ENCODE data around the gene HSFX4.
"Not testable (repeated sequence)": the region's sequence is repeated elsewhere in the genome, so short reads cannot be mapped to it uniquely, and the experiment has no call there.

HSFX4 gene, protein sequence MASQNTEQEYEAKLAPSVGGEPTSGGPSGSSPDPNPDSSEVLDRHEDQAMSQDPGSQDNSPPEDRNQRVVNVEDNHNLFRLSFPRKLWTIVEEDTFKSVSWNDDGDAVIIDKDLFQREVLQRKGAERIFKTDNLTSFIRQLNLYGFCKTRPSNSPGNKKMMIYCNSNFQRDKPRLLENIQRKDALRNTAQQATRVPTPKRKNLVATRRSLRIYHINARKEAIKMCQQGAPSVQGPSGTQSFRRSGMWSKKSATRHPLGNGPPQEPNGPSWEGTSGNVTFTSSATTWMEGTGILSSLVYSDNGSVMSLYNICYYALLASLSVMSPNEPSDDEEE

GRCh38 chrX:149929400-149929799 is at the start of gene HSFX4:
TSS of gene HSFX4 (plus strand) at chrX:149929573. CDS start at chrX:149929645, 72 bp downstream.
- in situ Hi-C loops (cut with HindIII; ENCODE audit: low sequenced_read_pairs): not testable (repeated sequence)

DNA sequence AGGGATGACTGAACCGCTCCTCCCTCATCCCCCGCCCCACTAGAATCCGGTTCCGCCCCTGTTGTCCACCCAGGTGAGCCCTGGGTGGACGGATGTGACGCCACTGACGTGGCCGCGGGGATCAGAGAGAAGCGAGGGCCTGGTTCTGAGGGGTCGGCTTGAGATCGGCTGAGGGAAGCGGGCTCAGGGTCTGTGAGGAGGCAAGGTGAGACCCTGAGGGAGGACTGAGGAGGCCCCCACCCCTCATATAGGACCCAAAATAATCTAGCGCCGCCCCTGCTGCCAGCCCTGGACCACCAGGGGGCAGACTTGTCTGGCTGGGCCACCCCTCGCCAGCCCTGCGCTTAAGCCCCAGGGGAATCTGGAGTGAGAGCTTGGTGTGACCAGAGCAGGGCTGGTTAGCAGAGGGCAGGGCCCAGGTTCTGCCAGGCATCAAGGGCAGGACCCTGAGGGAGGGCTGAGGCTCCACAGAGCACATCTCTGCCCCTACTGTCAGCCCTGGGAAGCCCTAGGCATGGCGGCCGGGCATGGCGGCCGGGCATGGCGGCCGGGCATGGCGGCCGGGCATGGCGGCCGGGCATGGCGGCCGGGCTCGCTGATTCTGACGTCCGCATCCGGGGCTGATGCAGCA is 48.2 kb upstream of the HSFX4 start, which contains the start of gene MAGEA8:
MAGEA8 (plus strand) TSS at position 103 of the 631 bp plus-strand sequence. CDS start 3,090 bp downstream, outside the sequence.
- in situ Hi-C loops (cut with HindIII; ENCODE audit: low sequenced_read_pairs): no loop called here

- in situ Hi-C loops (cut with HindIII; ENCODE audit: low sequenced_read_pairs): not testable (repeated sequence)
Measured at GRCh38 chrX:149890828-149891227, 38.5 kb upstream of the HSFX4 start.

DNA sequence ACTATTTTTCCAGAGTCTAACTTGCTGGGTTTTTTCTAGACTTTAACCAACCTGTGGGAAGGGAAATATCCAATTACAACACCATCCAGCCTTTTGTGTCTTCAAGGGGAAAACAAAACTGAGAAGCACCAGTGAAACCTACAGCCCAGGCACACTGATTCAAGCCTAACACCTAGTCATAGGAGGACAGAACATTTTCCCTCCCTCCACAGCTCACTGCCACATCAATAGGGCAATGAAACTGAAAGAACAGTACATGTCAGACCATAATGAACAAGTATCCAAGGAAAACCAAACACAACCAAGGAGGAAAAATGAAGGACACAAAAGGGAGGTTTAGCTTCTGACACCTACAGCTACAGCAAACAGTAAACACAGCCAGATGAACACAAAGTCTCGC is 30.8 kb upstream of the HSFX4 start:
- in situ Hi-C loops (cut with HindIII; ENCODE audit: low sequenced_read_pairs): no loop called here

DNA sequence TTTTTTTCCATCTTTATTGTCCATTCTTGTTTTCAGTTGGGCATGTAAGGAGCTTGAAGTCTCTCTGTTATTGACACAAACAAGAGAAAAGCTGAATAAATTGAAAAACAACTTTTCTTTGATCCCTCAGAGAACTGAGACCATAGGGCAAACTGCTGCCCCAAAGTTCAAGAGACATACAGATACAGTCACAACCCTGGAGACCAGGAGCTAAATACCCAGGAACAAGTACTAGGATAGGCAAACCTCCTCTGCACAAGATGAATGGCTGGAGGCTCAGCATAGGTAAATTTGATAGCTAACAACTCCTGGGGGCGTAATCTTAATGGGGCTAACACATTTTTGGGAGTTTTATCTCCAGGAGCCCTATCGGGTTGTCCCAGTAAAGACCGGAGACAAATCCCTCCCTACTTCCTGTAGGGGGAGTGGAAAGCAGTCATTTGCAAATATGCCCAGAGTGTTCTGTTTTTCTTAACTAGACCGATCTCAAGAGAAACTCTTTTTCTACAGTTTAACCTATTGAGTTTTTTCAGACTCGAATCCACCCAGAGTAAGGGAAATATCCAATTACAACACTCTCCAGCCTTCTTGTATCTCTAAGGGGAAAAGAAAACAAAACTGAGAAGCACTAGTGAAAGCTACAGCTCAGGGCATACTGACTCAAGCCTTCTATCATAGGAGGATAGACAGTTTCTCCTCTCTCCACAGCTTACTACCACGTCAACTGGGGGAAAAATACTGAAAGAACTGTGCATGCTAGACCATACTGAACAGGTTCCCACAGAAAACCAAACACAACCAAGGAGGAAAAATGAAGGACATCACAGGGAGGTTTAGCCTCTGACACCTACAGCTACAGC is 25.3 kb upstream of the HSFX4 start:
- in situ Hi-C loops (cut with HindIII; ENCODE audit: low sequenced_read_pairs): no loop called here

DNA sequence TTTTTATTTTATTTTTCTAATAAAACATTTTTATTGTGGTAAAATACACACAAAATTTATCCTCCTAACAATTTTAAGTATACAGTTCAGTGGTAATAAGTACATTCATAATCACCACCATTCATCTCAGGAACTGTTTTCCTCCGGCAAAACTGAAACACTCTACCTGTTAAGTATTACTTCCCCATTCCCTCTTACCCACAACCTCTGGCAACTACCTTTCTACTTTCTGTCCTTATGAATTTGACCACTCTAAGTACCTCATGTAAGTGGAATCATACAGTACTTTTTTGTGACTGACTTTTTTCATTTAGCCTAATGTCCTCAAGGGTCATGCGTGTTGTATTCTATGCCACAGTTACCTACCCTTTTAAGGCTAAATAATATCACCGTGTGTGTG is 21.1 kb upstream of the HSFX4 start:
- in situ Hi-C loops (cut with HindIII; ENCODE audit: low sequenced_read_pairs): no loop called here

DNA sequence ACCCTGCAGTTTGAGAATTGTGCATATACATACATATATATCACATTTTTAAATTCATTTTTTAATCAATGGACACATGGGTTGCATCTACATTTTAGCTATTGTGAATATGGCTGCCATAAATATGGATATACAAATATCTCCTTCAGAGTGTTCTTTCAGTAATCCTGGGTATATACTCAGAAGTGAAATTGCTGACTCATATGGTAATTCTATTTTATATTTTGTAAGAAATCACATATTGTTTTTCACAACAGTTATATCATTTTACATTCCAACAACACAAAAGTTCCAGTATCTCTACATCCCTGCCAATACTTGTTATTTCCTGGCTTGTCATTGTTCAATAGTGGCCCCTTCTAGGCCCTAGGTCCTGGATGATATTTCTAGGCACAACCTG is 20.6 kb upstream of the HSFX4 start:
- in situ Hi-C loops (cut with HindIII; ENCODE audit: low sequenced_read_pairs): no loop called here

GRCh38 chrX:149909324-149910177 is 19.8 kb upstream of the HSFX4 start:
- in situ Hi-C loops (cut with HindIII; ENCODE audit: low sequenced_read_pairs): no loop called here

DNA sequence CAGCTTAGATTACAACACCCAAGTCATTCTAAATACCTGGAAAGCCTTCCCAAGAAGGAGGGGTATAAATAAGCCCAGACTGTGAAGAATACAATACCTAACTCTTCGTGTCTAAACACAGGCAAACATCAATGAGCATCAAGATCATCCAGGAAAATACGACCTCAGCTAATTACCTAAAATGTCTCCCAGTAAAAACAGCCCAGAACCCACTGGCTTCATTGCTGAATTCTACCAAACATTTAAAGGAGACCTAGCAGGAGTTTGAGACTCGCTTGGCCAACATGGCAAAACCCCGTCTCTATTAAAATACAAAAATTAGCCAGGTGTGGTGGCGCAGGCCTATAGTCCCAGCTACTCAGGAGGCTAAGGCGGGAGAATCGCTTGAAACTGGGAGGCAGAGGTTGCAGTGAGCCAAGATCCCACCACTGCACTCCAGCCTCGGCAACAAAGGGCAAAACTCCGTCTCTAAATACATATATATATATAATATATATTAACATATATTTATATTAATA is 19.1 kb upstream of the HSFX4 start:
- in situ Hi-C loops (cut with HindIII; ENCODE audit: low sequenced_read_pairs): no loop called here

GRCh38 chrX:149916745-149917392 is 12.5 kb upstream of the HSFX4 start:
- in situ Hi-C loops (cut with HindIII; ENCODE audit: low sequenced_read_pairs): no loop called here

DNA sequence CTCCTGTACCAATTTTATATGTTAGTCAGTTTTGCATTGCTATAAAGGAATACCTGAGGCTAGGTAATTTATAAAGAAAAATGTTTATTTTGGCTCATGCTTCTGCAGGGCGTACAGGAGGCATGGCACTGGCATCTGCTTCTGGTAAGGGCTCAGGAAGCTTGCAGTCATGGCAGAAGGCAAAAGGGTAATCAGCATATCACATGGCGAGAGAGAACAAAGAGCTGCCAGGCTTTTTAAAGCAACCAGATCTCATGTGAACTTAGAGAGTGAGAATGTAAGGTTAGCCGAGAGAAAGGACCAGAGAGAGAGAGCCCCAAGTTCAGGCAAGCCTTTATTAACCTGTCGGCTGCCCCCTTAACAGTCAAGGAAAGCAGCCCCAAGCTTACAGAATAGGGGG is 5.5 kb upstream of the HSFX4 start:
- in situ Hi-C loops (cut with HindIII; ENCODE audit: low sequenced_read_pairs): not testable (repeated sequence)

DNA sequence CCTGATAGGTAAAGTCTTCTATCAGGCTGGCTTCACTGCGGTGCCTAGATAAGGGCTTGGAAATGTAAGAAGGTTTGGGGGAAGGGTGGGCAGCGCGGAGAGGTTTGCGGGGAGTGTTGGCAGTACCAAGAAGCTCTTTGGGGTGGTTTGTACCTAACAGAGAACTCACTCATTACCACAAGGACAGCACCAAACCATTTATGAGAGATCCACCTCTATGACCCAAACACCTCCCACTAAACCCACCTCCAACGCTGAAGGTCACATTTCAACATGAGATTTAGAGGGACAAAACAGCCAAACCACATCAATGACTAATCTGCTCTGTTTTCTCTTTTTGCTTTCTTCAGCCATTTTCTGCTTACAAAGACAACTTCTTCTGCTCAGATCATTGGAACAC is 4.9 kb upstream of the HSFX4 start:
- in situ Hi-C loops (cut with HindIII; ENCODE audit: low sequenced_read_pairs): not testable (repeated sequence)

DNA sequence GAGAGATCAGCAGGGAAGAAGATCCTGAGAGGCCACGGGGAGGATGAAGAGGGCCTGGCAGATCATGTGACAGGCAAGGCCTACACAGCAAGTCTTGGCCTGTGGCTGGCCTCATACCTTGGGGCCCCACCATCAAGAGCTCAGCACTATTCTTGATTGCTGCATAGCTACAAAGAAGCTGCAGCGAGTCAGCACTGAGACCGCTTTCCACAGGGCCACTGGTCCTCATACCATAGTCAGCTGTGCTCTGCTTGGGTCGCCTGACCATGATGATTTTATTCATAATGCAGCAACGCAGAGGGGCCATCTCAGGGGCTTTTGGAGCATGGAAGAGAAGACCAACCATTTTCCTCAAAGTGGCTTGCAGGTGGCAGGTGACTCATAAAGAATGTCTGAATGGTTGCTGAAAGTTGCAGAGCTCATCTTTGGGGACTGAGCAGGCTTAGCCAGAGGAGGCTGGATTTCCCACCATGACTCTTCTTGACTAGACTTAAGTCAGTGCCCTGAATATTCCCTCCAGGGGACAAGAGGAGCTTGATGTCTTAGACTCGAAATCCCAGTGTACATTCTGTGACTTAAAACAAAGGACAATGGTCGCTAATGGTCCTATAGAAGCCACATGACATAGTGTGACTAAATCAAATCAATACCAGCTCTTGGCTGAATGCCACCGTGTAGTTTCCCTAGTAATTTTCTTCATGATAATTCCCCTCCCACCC is 2.0 kb upstream of the HSFX4 start:
- in situ Hi-C loops (cut with HindIII; ENCODE audit: low sequenced_read_pairs): not testable (repeated sequence)

- in situ Hi-C loops (cut with HindIII; ENCODE audit: low sequenced_read_pairs): not testable (repeated sequence)
Measured at GRCh38 chrX:149927964-149928258, 1.5 kb upstream of the HSFX4 start.

DNA sequence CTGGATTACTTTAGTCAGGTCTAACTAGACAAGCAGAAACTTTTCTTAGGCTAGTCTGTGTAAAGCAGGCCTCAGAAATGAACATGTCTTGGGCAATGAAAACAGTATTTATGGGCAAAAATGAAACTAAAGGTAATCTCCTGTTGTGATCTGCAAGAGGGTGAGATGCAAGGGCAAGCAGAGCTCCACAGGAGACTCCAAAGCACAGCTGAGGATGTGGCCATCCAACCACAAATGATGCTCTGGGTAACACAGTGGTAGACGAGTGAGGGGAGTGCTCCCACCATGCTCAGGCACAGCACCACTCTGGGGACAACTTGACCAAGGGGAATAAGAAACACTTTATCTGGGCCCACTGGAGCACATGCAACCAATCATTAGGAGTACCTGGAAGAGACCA is 738 bp upstream of the HSFX4 start:
- in situ Hi-C loops (cut with HindIII; ENCODE audit: low sequenced_read_pairs): not testable (repeated sequence)

- in situ Hi-C loops (cut with HindIII; ENCODE audit: low sequenced_read_pairs): not testable (repeated sequence)
Measured at GRCh38 chrX:149931355-149931754, 2.0 kb downstream of the HSFX4 start.

DNA sequence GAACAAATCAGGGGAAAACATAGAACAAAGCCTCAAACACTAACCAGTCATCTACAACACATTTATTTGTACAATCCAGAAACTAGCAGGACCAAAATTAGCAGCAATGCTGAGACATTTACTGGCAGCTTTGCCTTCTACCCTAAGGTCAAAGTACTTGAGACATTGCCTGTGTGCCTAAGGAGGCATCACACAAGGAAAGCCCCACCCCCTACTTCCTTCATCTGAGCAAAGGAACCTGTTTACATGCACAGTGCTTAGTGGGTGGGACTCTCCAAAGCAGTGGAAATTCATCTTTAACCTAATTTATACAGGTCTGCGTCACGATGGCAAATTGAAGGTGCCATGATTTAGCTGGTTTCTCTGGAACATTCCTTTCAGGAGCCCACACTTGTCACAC is 2.8 kb downstream of the HSFX4 start:
- in situ Hi-C loops (cut with HindIII; ENCODE audit: low sequenced_read_pairs): not testable (repeated sequence)

GRCh38 chrX:149932970-149933369 is 3.6 kb downstream of the HSFX4 start:
- in situ Hi-C loops (cut with HindIII; ENCODE audit: low sequenced_read_pairs): not testable (repeated sequence)

GRCh38 chrX:149933547-149933946 is 4.2 kb downstream of the HSFX4 start:
- in situ Hi-C loops (cut with HindIII; ENCODE audit: low sequenced_read_pairs): not testable (repeated sequence)
